Neural cell (in vitro differentiated cells): ENCODE results near the gene CLSTN2.

Source experiments
- EZH2 ChIP-seq: fragments of 200-600, 300-800 bp; shearing (Covaris generic), sonication (generic); IDR thresholded peaks from 2 replicates; pipeline ENCODE4 v1.6.1; 2014; ENCODE audit warnings: antibody characterized with exemption, low read length, borderline replicate concordance, mild to moderate bottlenecking; ENCODE audit not compliant: insufficient read depth, poor library complexity, severe bottlenecking
- RAD21 ChIP-seq: fragments of 450-650 bp; conservative IDR thresholded peaks from 2 replicates; pipeline ENCODE4 v1.6.1; 2014; ENCODE audit warnings: antibody characterized with exemption, mild to moderate bottlenecking, moderate library complexity
- SMC3 ChIP-seq: fragments of 450-650 bp; conservative IDR thresholded peaks from 2 replicates; pipeline ENCODE4 v1.6.1; 2014; ENCODE audit warnings: antibody characterized with exemption, mild to moderate bottlenecking, moderate library complexity; ENCODE audit not compliant: poor library complexity
- TF ChIP-seq, protein P1 (sequence below): fragments of 450-650 bp; IDR thresholded peaks from 2 replicates; pipeline ENCODE4 v1.5.1; 2014; ENCODE audit warnings: antibody characterized with exemption, mild to moderate bottlenecking, moderate library complexity; ENCODE audit not compliant: poor library complexity, severe bottlenecking
- TF ChIP-seq, protein P2 (sequence below): IDR thresholded peaks from 2 replicates; pipeline ENCODE4 v1.6.1; 2012; ENCODE audit warnings: borderline replicate concordance

DNA sequence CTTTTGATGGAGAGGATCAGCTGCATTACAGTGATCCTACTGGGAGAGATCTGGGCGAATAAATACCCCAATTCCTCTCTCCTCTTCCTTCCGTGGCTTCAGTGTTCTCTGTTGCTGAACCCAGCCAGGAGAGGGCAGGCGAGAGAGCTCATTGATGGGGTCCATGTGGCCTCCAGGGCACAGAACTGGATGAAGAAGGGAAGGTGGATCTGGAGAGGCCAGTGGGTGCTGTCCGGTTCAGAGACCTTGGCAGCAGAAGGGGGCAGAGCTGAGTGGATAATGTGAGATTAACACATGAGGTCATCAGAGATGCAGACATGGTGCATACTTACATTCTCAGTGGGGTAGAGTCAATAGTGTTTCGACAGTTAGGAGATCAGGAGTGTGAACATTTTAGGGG is 193.6 kb downstream of the CLSTN2 start:
- TF ChIP-seq, protein P1, sequence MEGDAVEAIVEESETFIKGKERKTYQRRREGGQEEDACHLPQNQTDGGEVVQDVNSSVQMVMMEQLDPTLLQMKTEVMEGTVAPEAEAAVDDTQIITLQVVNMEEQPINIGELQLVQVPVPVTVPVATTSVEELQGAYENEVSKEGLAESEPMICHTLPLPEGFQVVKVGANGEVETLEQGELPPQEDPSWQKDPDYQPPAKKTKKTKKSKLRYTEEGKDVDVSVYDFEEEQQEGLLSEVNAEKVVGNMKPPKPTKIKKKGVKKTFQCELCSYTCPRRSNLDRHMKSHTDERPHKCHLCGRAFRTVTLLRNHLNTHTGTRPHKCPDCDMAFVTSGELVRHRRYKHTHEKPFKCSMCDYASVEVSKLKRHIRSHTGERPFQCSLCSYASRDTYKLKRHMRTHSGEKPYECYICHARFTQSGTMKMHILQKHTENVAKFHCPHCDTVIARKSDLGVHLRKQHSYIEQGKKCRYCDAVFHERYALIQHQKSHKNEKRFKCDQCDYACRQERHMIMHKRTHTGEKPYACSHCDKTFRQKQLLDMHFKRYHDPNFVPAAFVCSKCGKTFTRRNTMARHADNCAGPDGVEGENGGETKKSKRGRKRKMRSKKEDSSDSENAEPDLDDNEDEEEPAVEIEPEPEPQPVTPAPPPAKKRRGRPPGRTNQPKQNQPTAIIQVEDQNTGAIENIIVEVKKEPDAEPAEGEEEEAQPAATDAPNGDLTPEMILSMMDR = peak; percentile 31
- no peak for TF ChIP-seq EZH2
- TF ChIP-seq RAD21 = no peak
- no peak for TF ChIP-seq SMC3
- TF ChIP-seq, protein P2, sequence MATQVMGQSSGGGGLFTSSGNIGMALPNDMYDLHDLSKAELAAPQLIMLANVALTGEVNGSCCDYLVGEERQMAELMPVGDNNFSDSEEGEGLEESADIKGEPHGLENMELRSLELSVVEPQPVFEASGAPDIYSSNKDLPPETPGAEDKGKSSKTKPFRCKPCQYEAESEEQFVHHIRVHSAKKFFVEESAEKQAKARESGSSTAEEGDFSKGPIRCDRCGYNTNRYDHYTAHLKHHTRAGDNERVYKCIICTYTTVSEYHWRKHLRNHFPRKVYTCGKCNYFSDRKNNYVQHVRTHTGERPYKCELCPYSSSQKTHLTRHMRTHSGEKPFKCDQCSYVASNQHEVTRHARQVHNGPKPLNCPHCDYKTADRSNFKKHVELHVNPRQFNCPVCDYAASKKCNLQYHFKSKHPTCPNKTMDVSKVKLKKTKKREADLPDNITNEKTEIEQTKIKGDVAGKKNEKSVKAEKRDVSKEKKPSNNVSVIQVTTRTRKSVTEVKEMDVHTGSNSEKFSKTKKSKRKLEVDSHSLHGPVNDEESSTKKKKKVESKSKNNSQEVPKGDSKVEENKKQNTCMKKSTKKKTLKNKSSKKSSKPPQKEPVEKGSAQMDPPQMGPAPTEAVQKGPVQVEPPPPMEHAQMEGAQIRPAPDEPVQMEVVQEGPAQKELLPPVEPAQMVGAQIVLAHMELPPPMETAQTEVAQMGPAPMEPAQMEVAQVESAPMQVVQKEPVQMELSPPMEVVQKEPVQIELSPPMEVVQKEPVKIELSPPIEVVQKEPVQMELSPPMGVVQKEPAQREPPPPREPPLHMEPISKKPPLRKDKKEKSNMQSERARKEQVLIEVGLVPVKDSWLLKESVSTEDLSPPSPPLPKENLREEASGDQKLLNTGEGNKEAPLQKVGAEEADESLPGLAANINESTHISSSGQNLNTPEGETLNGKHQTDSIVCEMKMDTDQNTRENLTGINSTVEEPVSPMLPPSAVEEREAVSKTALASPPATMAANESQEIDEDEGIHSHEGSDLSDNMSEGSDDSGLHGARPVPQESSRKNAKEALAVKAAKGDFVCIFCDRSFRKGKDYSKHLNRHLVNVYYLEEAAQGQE = no peak
